RWPE1 (cell line): ENCODE data around the gene KLHDC7B.
A peak's percentile ranks its signal among the peaks of the same experiment; 100 is the strongest.

Experiments used
- CTCF ChIA-PET: fragments of 350-600 bp; sonication (Branson Sonifier 250); formaldehyde crosslinking; extraction: SDS; loops from one replicate; lab custom pipeline; 2021; lab: Yijun Ruan, JAX
- POLR2A ChIA-PET: fragments of 400-600 bp; formaldehyde crosslinking; extraction: SDS; loops from one replicate; lab custom pipeline; 2020; ENCODE audit warnings: antibody characterized with exemption; ENCODE audit not compliant: low non-redundant PET; lab: Yijun Ruan, JAX
- DNase-seq: peaks from one replicate; pipeline ENCODE4 v3.0.0; 2012; ENCODE audit warnings: low spot score
- H3K27ac ChIP-seq: fragments of 450-650 bp; 2 replicates; pipeline ENCODE4 v1.5.1; 2017
- CTCF ChIP-seq: fragments of 450-650 bp; conservative IDR thresholded peaks from 2 replicates; pipeline ENCODE4 v1.5.1; 2017; ENCODE audit warnings: low read depth, mild to moderate bottlenecking

The KLHDC7B gene

DNA sequence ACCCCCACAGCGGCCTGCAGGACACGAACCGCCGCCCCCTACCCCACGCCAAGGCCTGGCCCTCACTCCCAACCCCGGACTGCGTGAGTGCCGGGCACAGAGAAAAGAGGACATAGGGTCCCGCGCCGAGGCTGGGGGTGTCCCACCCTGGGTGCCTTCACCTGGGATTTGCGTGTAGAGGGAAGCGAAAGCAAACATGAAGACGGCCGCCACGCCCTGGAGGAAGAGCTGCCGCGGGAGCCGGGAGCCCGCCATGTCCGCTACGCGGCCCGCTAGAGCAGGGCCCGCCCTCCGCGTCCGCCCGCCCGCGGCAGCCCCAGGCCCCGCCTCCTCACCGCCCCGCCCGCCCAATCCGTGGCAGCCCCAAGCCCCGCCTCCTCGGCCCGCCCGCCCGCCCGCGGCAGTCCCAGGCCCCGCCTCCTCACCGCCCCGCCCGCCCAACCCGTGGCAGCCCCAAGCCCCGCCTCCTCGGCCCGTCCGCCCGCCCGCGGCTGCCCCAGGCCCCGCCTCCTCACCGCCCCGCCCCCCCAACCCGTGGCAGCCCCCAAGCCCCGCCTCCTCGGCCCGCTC is 38.2 kb upstream of the KLHDC7B start, which contains the start of gene LMF2:
Gene LMF2, minus strand, starts transcription at position 282 of the 570 bp plus-strand sequence. Its CDS starts 27 bp downstream, at position 255.
- TF ChIP-seq CTCF: no peak
- peak within 1 kb of the TSS; percentile 91 for H3K27ac ChIP-seq
- peak; percentile 83 for DNase-seq
- ChIA-PET POLR2A (interaction anchor here (0.6 to 0.8 kb wide), 2 partner anchors 14 to 18 kb away, joined by 4 to 5 read pairs; partner anchors contain the start of gene SCO2), CTCF (no interaction called here)

DNA sequence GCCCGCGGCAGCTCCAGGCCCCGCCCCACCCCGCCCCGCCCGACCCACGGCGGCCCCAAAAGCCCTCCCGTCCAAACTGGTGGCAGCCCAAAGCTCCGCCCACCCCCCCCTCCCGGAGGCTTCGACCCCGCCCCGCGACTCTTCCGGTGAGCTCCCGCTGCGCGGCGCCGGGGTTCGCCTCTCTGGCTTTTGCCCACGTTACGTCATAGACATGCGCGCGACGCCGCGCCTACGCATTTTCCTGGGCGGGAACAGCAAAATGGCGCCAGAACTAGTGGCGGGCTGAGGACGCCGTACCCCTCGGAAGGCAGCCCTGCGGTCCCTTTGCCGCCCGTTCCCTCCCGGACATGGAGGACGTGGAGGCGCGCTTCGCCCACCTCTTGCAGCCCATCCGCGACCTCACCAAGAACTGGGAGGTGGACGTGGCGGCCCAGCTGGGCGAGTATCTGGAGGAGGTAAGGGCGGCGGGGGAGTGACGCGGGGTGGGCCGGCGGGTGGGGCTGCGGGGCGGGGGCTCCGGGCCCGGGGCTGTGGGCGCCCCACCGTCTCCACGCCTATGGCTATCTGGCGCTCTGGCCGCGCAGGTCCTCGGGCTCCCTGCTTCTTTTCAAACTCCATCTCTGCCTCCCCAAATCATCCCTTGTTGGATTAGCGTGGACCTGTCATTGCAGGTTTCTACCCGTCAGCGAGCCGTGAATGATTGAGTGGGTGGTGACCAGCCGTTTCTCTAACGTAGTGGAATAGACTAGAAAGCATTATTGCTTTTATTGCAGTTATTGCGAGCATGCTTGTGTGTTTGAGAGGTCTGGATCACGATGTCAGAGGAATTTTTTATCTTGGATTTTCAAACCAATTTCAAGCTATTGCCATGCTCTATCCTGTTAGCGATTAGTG is 37.5 kb upstream of the KLHDC7B start, which contains the start of gene NCAPH2:
Gene NCAPH2, plus strand, starts transcription at position 234 of the 894 bp plus-strand sequence. Its CDS starts 114 bp downstream, at position 348.
- ChIA-PET POLR2A (interaction anchor here (0.6 to 0.8 kb wide), 3 partner anchors 15 to 55 kb away, joined by 4 to 5 read pairs (median 4); partner anchors contain the start of gene SCO2), CTCF (no interaction called here)
- peak; percentile 99 for DNase-seq
- H3K27ac ChIP-seq: peak within 1 kb of the TSS; percentile 91
- no peak for TF ChIP-seq CTCF

GRCh38 chr22:50508897-50509296 is 36.8 kb upstream of the KLHDC7B start:
- CTCF ChIA-PET: no interaction called here
- POLR2A ChIA-PET: no interaction called here
- DNase-seq: no peak
- no peak overlapping the region for H3K27ac ChIP-seq
- no peak for TF ChIP-seq CTCF

DNA sequence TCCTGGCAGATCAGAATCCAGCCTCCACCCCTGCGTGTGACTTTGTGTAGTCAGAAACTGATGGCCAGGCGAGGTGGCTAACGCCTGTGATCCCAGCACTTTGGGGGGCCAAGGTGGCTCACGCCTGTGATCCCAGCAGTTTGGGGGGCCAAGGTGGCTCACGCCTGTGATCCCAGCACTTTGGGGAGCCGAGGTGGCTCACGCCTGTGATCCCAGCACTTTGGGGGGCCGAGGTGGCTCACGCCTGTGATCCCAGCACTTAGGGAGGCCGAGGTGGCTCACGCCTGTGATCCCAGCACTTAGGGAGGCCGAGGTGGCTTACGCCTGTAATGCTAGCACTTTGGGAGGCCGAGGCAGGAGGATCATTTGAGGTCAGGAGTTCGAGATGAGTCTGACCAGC is 32.5 kb upstream of the KLHDC7B start:
- TF ChIP-seq CTCF: no peak
- no peak for DNase-seq
- POLR2A ChIA-PET: no interaction called here
- H3K27ac ChIP-seq: no peak overlapping the region
- CTCF ChIA-PET: no interaction called here

DNA sequence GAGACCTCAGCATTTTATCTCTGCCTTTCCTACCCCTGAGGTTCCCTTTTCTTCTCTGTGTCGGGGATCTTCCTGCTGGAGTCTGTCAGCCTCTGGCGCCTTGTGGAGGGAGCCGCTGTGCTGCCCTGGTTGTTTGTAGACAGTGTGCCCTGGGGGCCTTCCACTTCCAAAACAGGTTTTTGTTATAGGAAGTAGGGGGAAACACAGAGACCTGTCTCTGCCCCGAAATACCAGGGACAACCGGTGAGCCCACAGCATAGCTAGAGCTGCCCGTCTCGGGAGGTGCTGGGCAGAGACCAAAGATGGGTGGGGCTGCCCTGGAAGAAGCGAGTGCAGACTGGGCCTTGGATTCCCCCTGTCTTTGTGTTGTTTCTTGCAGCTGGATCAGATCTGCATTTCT is 29.6 kb upstream of the KLHDC7B start:
- no peak for TF ChIP-seq CTCF
- ChIA-PET POLR2A (no interaction called here), CTCF (no interaction called here)

GRCh38 chr22:50516891-50517290 is 28.8 kb upstream of the KLHDC7B start:
- no peak for TF ChIP-seq CTCF
- ChIA-PET CTCF (no interaction called here), POLR2A (no interaction called here)
- no peak for DNase-seq
- 0 out of 2 replicates have a peak overlapping the region, but pooled peaks have one; percentile 11 for H3K27ac ChIP-seq

More for the DNA sequence above, 29.6 kb upstream of the KLHDC7B start:
- peak overlapping the region; percentile 11; the same call in 1 of the 2 replicates for H3K27ac ChIP-seq
- DNase-seq: no peak
